HepG2 (cell line): ENCODE measurements around the gene TBXA2R. TPM values are rescaled to one million over a fixed set of nuclear protein-coding genes. Genes with fewer than 3 reads are reported as not detected.
A peak's percentile ranks its signal among the peaks of the same experiment; 100 is the strongest.

ENCODE experiments used
- ATAC-seq: fragments of 200-7000 bp; cut with Tn5 transposase; 3 replicates; pipeline ENCODE4 v1.9.1; 2020; ENCODE audit warnings: mild to moderate bottlenecking, moderate library complexity
- BruUV-seq: library from RNA; stranded (reverse); fragments of 400-500 nt; replicated peaks from 2 replicates; lab custom pipeline; 2021; lab: Mats Ljungman, UMichigan
- CTCF ChIA-PET: fragments of 300-600 bp; formaldehyde crosslinking; extraction: SDS; loops from one replicate; lab custom pipeline; 2021; ENCODE audit warnings: low total read pairs, inconsistent platforms, low intra/inter-chr PET ratio; lab: Yijun Ruan, JAX
- POLR2A ChIA-PET: fragments of 350-600 bp; sonication (Branson Sonifier 250); formaldehyde crosslinking; loops from one replicate; lab custom pipeline; 2020; ENCODE audit warnings: antibody characterized with exemption, inconsistent platforms; lab: Yijun Ruan, JAX
- DNase-seq: peaks from one replicate; pipeline ENCODE4 v3.0.0-alpha.2; 2015; ENCODE audit warnings: low spot score
- FAIRE-seq: peaks from 3 replicates; lab custom pipeline; 2011; peaks lifted over from hg19 to GRCh38; lab: Jason Lieb, UNC
- H2AFZ ChIP-seq: one replicate; pipeline ENCODE4 v1.6.1; 2011; ENCODE audit warnings: low read length, inconsistent platforms
- H3K27ac ChIP-seq: fragments of 300-600 bp; 3 replicates; pipeline ENCODE4 v1.8.0; 2011; ENCODE audit warnings: mixed run types, mild to moderate bottlenecking, mixed read lengths, low read length, inconsistent platforms; ENCODE audit not compliant: insufficient read depth; ENCODE audit errors: extremely low read length
- H3K27me3 ChIP-seq, 2 experiments: fragments of 200-600 bp in 1 of 2; 2 replicates in 1 of 2; 3 replicates in 1 of 2; pipeline versions ENCODE4 v1.6.0 to v1.8.0; 2011; ENCODE audit warnings: low read length in 2 of 2, mild to moderate bottlenecking in 2 of 2, moderate library complexity in 2 of 2, inconsistent platforms in 1 of 2; ENCODE audit not compliant: insufficient read depth in 2 of 2, control insufficient read depth in 1 of 2
- H3K36me3 ChIP-seq, 2 experiments: fragments of 200-600 bp in 1 of 2; replicated peaks in 1 of 2; 2 replicates in 1 of 2; 3 replicates in 1 of 2; pipeline versions ENCODE4 v1.5.1 to v1.8.0; 2011; ENCODE audit warnings: low read length in 2 of 2, inconsistent platforms in 1 of 2; ENCODE audit not compliant: insufficient read depth in 2 of 2, control insufficient read depth in 1 of 2
- H3K4me1 ChIP-seq: 2 replicates; pipeline ENCODE4 v1.5.1; 2012; ENCODE audit warnings: low read length, inconsistent platforms; ENCODE audit not compliant: insufficient read depth
- H3K4me2 ChIP-seq: 2 replicates; pipeline ENCODE4 v1.6.0; 2011; ENCODE audit warnings: low read depth, low read length, inconsistent platforms
- H3K4me3 ChIP-seq, 3 experiments: fragments of 200-600 bp in 1 of 3; sonication (generic), shearing (Covaris generic) in 1 of 3; replicated peaks in 1 of 3; 2 replicates each; pipeline ENCODE4 v1.5.1; 2011 to 2016; ENCODE audit warnings: low read length in 3 of 3, inconsistent platforms in 2 of 3, low read depth in 2 of 3, mild to moderate bottlenecking in 2 of 3, control low read depth in 1 of 3, mixed read lengths in 1 of 3; ENCODE audit not compliant: insufficient read depth in 1 of 3
- H3K79me2 ChIP-seq: one replicate; pipeline ENCODE4 v1.6.1; 2011; ENCODE audit warnings: low read length, inconsistent platforms; ENCODE audit not compliant: insufficient read depth
- H3K9ac ChIP-seq: 2 replicates; pipeline ENCODE4 v1.6.0; 2011; ENCODE audit warnings: mild to moderate bottlenecking, low read depth, low read length, inconsistent platforms; ENCODE audit not compliant: insufficient read depth
- H3K9me3 ChIP-seq: 2 replicates; pipeline ENCODE4 v1.5.1; 2012; ENCODE audit warnings: mild to moderate bottlenecking, low read length
- H4K20me1 ChIP-seq: 2 replicates; pipeline ENCODE4 v1.6.0; 2011; ENCODE audit warnings: inconsistent platforms, mild to moderate bottlenecking, low read length, moderate library complexity; ENCODE audit not compliant: insufficient read depth
- CC2D1A ChIP-seq: sonication (generic); formaldehyde crosslinking; IDR thresholded peaks from 2 replicates; pipeline ENCODE4 v1.8.1; 2023; ENCODE audit warnings: mild to moderate bottlenecking, missing genetic modification reagents
- FOSL2 ChIP-seq: sonication (generic); formaldehyde crosslinking; IDR thresholded peaks from 2 replicates; pipeline ENCODE4 v1.4.0; 2020; ENCODE audit warnings: missing genetic modification reagents
- NKX3-1 ChIP-seq: sonication (generic); formaldehyde crosslinking; IDR thresholded peaks from 2 replicates; pipeline ENCODE4 v1.5.0; 2020; ENCODE audit warnings: missing genetic modification reagents
- SAP130 ChIP-seq: IDR thresholded peaks from 2 replicates; pipeline ENCODE4 v1.6.1; 2016; ENCODE audit warnings: low read depth
- ZMYM3 ChIP-seq: sonication (generic); formaldehyde crosslinking; IDR thresholded peaks from 2 replicates; pipeline ENCODE4 v1.5.1; 2020; ENCODE audit warnings: mild to moderate bottlenecking, missing genetic modification reagents
- ZNF3 ChIP-seq: IDR thresholded peaks from 2 replicates; pipeline ENCODE4 v1.7.0; 2017; ENCODE audit warnings: inconsistent platforms
- ZNF510 ChIP-seq: sonication (generic); formaldehyde crosslinking; IDR thresholded peaks from 2 replicates; pipeline ENCODE4 v1.4.0; 2020; ENCODE audit warnings: low read depth, mild to moderate bottlenecking, missing genetic modification reagents
- WGBS: methylation state at CpG from one replicate; pipeline ENCODE4 v1.1.6; 2017; ENCODE audit warnings: low lambda C conversion rate; 5-methylcytosine and 5-hydroxymethylcytosine counted together
- in situ Hi-C: cut with HindIII; loops from 2 replicates; pipeline ENCODE4 v1.10.0; 2017; ENCODE audit warnings: low pct_unique_long_range_greater_than_20kb; ENCODE audit not compliant: extremely low pct_ligation_motif_present
- intact Hi-C: fragments of 100-400 bp; cut with micrococcal nuclease; formaldehyde crosslinking; loops from one replicate; pipeline ENCODE4 v1.10.0; 2022; ENCODE audit not compliant: unreplicated experiment
- polyA plus RNA-seq, 8 experiments: library from polyadenylated mRNA; depleted of rRNA in 3 of 8; stranded (reverse) in 7 of 8; unstranded in 1 of 8; fragments of >200 nt; fragmentation: Illumina TruSeq in 4 of 8; extraction: Trizol in 4 of 8; gene quantifications; 2 replicates each; pipeline versions ENCODE4 v1.2.1 to v1.2.3, GENCODE V29; 2011 to 2016; ENCODE audit warnings: low read depth in 4 of 8, missing spikeins in 1 of 8, mixed read lengths in 1 of 8; ENCODE audit not compliant: insufficient read depth in 1 of 8
- total RNA-seq, 5 experiments: library from RNA; depleted of rRNA; stranded (reverse); fragments of >200 nt; fragmentation: Illumina TruSeq; extraction: Trizol; gene quantifications; 2 replicates each; pipeline ENCODE4 v1.2.3, GENCODE V29; 2016; ENCODE audit warnings: low read depth in 1 of 5
- TF ChIP-seq, protein P1 (sequence below): sonication (generic); formaldehyde crosslinking; IDR thresholded peaks from 2 replicates; pipeline ENCODE4 v1.4.0; 2020; ENCODE audit warnings: missing genetic modification reagents
- TF ChIP-seq, protein P2 (sequence below): sonication (generic); formaldehyde crosslinking; IDR thresholded peaks from 2 replicates; pipeline ENCODE4 v1.8.0; 2022; ENCODE audit warnings: missing genetic modification reagents, mild to moderate bottlenecking, inconsistent platforms, borderline replicate concordance

TBXA2R gene
- total and polyA plus RNA-seq, 2 of the 13 experiments (the other 11 are each of a cell fraction or from before 2014, with no cell fraction given): 0.09 TPM; not detected in 1

DNA sequence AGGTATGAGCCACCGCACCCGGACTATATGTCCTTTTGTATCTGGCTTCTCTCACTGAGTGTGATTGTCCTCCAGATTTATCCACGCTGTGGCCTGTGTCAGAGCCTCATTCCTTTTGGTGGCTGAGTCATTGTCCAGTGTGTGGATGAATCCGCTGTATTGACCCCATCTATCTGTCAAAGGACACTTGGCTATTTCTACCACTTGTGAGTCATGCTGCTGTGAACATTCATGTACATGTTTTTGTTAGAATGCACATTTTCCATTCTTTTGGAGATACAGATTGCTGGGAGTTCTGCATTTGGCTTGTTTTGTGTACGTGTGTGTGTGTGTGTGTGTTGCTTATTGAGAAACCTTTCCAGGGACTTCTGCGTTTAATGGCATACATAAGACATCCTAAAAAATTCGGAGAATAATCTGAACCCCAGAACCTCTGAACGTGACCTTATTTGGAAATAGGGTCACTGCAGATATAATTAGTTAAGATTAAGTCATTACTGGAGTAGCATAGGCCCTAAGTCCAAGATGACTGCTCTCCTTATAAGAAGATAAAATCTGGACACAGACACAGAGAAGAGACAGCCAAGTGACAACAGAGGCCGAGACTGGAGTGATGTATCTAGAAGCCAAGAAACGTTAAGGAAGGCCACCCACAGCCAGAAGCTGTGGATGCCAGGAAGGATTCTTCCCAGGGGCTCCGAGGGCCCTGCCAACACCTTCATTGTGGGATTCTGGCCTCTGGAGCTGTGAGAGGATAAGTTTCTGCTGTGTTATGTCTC lies 26.3 kb downstream of the TBXA2R start:
- 21% methylated on average over 11 of the region's 11 CpGs for WGBS
- Histone ChIP-seq H3K4me2 (no peak overlapping the region), H3K36me3 (no peaks in the 10 kb centered on the region; a peak in 1 of 5 replicates), H3K4me3 (no peak overlapping the region), H3K79me2 (no peaks in the 10 kb centered on the region), H3K9me3 (no peaks in the 10 kb centered on the region), H4K20me1 (no peaks in the 10 kb centered on the region), H3K27me3 (peaks cover 0 to 4% of the 10 kb centered on the region in 2 experiments; a peak in 1 of 5 replicates), H2AFZ (no peak overlapping the region), H3K4me1 (peaks cover 14% of the 10 kb centered on the region; the same call in 1 of the 2 replicates), H3K27ac (no peak overlapping the region), H3K9ac (no peak overlapping the region)
- ATAC-seq (peak; percentile 36; the same call in 2 of the 3 replicates), DNase-seq (peak; percentile 56), FAIRE-seq (no peak)
- CTCF ChIA-PET: no interaction called here
- no TSS peak for BruUV-seq
- POLR2A ChIA-PET: no interaction called here
- TF ChIP-seq ZMYM3 (CRISPR knock-in tag) (no peak), FOSL2 (peak; percentile 70), SAP130 (0 out of 2 replicates have a peak, but pooled peaks have one; percentile 21), ZNF510 (CRISPR knock-in tag) (no peak)
- TF ChIP-seq, protein P1, sequence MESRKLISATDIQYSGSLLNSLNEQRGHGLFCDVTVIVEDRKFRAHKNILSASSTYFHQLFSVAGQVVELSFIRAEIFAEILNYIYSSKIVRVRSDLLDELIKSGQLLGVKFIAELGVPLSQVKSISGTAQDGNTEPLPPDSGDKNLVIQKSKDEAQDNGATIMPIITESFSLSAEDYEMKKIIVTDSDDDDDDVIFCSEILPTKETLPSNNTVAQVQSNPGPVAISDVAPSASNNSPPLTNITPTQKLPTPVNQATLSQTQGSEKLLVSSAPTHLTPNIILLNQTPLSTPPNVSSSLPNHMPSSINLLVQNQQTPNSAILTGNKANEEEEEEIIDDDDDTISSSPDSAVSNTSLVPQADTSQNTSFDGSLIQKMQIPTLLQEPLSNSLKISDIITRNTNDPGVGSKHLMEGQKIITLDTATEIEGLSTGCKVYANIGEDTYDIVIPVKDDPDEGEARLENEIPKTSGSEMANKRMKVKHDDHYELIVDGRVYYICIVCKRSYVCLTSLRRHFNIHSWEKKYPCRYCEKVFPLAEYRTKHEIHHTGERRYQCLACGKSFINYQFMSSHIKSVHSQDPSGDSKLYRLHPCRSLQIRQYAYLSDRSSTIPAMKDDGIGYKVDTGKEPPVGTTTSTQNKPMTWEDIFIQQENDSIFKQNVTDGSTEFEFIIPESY (CRISPR knock-in tag): no peak
- intact Hi-C loops: no loop called here
- in situ Hi-C loops: no loop called here

DNA sequence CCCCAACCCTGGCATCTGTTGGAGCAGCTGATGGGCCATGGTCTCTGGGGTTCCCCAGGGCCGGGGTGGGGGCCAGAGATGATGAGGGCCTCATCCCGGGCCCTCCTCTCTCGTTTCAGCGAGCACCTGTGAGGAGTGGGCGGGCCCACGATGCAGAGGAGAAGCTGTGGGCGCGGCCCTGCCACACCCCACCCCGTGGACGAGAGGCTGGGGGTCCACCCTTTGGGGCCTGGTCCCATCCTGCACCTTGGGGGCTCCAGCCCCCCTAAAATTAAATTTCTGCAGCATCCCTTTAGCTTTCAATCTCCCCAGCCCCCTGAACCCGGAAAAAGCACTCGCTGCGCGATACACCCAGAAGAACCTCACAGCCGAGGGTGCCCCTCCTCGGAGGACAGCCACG lies 28.3 kb downstream of the TBXA2R start:
- Histone ChIP-seq H3K4me1 (peaks cover 14% of the 10 kb centered on the region; the same call in 1 of the 2 replicates), H3K36me3 (no peaks in the 10 kb centered on the region; a peak in 1 of 5 replicates), H3K4me3 (no peak overlapping the region), H2AFZ (no peak overlapping the region), H3K9me3 (no peaks in the 10 kb centered on the region), H3K9ac (no peak overlapping the region), H3K27me3 (no peaks in the 10 kb centered on the region), H3K27ac (no peak overlapping the region), H4K20me1 (peaks cover 4% of the 10 kb centered on the region), H3K79me2 (no peaks in the 10 kb centered on the region), H3K4me2 (no peak overlapping the region)
- BruUV-seq: no TSS peak
- ChIA-PET POLR2A (no interaction called here), CTCF (no interaction called here)
- in situ Hi-C loops (no loop called here), intact Hi-C loops (no loop called here)
- no peak for DNase-seq
- no peak for TF ChIP-seq CC2D1A (CRISPR knock-in tag)
- TF ChIP-seq, protein P2, sequence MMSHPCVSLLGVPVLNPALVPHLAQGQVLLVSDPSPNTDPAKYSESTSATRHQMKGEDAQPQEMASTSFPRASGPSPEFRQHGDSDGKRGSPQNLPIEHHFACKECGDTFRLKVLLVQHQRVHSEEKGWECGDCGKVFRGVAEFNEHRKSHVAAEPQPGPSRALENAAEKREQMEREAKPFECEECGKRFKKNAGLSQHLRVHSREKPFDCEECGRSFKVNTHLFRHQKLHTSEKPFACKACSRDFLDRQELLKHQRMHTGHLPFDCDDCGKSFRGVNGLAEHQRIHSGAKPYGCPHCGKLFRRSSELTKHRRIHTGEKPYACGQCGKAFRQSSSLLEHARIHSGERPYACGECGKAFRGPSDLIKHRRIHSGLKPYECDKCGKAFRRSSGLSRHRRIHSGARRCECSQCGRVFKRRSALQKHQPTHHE: no peak
- TF ChIP-seq ZNF3 (CRISPR knock-in tag): no peak
- TF ChIP-seq NKX3-1: no peak
- WGBS: 97% methylated on average over 7 of the region's 17 CpGs
- no peak for ATAC-seq
- FAIRE-seq: no peak
